ENCODE results near the gene TUFT1.

- TF ChIP-seq EP300 (IDR thresholded peaks at IDR 0.05) (no peak), POLR2AphosphoS5 (IDR thresholded peaks at IDR 0.05) (no peak)
Measured at GRCh38 chr1:151629278-151629677, 89.2 kb downstream of the TUFT1 start.
